GM23338 (cell line): Measurements from ENCODE around the gene VPS13A. TPM values are rescaled to one million over a fixed set of nuclear protein-coding genes. Genes with fewer than 3 reads are reported as not detected.

Experiments used
- ATAC-seq: fragments of 200-7000 bp; cut with Tn5 transposase; 3 replicates; pipeline ENCODE4 v1.9.1; 2020
- DNase-seq: peaks from one replicate; pipeline ENCODE4 v3.0.0-alpha.2; 2015; ENCODE audit warnings: low spot score
- H2AFZ ChIP-seq: fragments of 200-600 bp; sonication (generic); 2 replicates; pipeline ENCODE4 v1.8.0; 2016; ENCODE audit warnings: antibody characterized with exemption, mild to moderate bottlenecking, moderate library complexity
- H3F3A ChIP-seq: fragments of 200-600 bp; sonication (generic); replicated peaks from 2 replicates; pipeline ENCODE4 v1.8.0; 2017; ENCODE audit warnings: antibody characterized with exemption, mixed run types, low read depth
- H3K27ac ChIP-seq: fragments of 200-600 bp; sonication (generic); 2 replicates; pipeline ENCODE4 v1.6.1; 2016; ENCODE audit warnings: low read depth
- H3K27me3 ChIP-seq: fragments of 200-600 bp; sonication (generic); 2 replicates; pipeline ENCODE4 v1.8.0; 2016; ENCODE audit warnings: mild to moderate bottlenecking, mixed run types, moderate library complexity; ENCODE audit not compliant: insufficient read depth
- H3K36me3 ChIP-seq: fragments of 200-600 bp; sonication (generic); 2 replicates; pipeline ENCODE4 v1.8.0; 2016; ENCODE audit warnings: mild to moderate bottlenecking; ENCODE audit not compliant: insufficient read depth
- H3K4me1 ChIP-seq: fragments of 200-600 bp; sonication (generic); 2 replicates; pipeline ENCODE4 v1.8.0; 2016; ENCODE audit warnings: mild to moderate bottlenecking, moderate library complexity; ENCODE audit not compliant: insufficient read depth
- H3K4me2 ChIP-seq: fragments of 200-600 bp; sonication (generic); 2 replicates; pipeline ENCODE4 v1.7.1; 2017; ENCODE audit warnings: mixed run types
- H3K4me3 ChIP-seq: fragments of 200-600 bp; sonication (generic); 2 replicates; pipeline ENCODE4 v1.6.1; 2016; ENCODE audit warnings: mixed run types
- H3K79me2 ChIP-seq: fragments of 200-600 bp; sonication (generic); replicated peaks from 2 replicates; pipeline ENCODE4 v1.8.0; 2017; ENCODE audit warnings: mild to moderate bottlenecking; ENCODE audit not compliant: insufficient read depth
- H3K9me2 ChIP-seq: fragments of 200-600 bp; sonication (generic); 2 replicates; pipeline ENCODE4 v1.8.0; 2017; ENCODE audit not compliant: insufficient read depth
- H4K20me1 ChIP-seq: fragments of 200-600 bp; sonication (generic); replicated peaks from 2 replicates; pipeline ENCODE4 v1.8.0; 2017; ENCODE audit warnings: mild to moderate bottlenecking; ENCODE audit not compliant: insufficient read depth
- H3K27ac Mint-ChIP-seq: 2 replicates; pipeline ENCODE4 v1.8.0; 2020; ENCODE audit warnings: inconsistent platforms, mild to moderate bottlenecking, moderate library complexity, mixed read lengths
- H3K27me3 Mint-ChIP-seq: 3 replicates; pipeline ENCODE4 v1.8.0; 2022; ENCODE audit warnings: low read depth, mild to moderate bottlenecking, moderate library complexity, mixed read lengths, inconsistent platforms; ENCODE audit not compliant: insufficient read depth, poor library complexity
- H3K36me3 Mint-ChIP-seq: 3 replicates; pipeline ENCODE4 v1.8.0; 2021; ENCODE audit warnings: low read depth, mild to moderate bottlenecking, inconsistent platforms, moderate library complexity, mixed read lengths
- H3K4me1 Mint-ChIP-seq: 3 replicates; pipeline ENCODE4 v1.8.0; 2020; ENCODE audit warnings: mild to moderate bottlenecking, inconsistent platforms, mixed read lengths
- H3K4me3 Mint-ChIP-seq: 3 replicates; pipeline ENCODE4 v1.8.0; 2021; ENCODE audit warnings: moderate library complexity, mild to moderate bottlenecking, inconsistent platforms, mixed read lengths
- H3K9me3 Mint-ChIP-seq: 3 replicates; pipeline ENCODE4 v1.8.0; 2020; ENCODE audit warnings: moderate library complexity, mild to moderate bottlenecking, inconsistent platforms, mixed read lengths
- CREB1 ChIP-seq: fragments of 250-450 bp; sonication (Bioruptor Pico); IDR thresholded peaks from 2 replicates; pipeline ENCODE4 v1.5.0; 2020; ENCODE audit warnings: low read depth, mild to moderate bottlenecking, moderate library complexity
- CTCF ChIP-seq, 2 experiments: fragments of 200-600 bp in 1 of 2; sonication (generic) in 1 of 2; conservative IDR thresholded peaks; 2 replicates each; pipeline versions ENCODE4 v1.5.1 to v1.6.1; 2016 to 2017; ENCODE audit warnings: antibody characterized with exemption in 2 of 2, low read depth in 2 of 2, mild to moderate bottlenecking in 2 of 2, moderate library complexity in 1 of 2
- ETS1 ChIP-seq: IDR thresholded peaks from 2 replicates; pipeline ENCODE4 v1.6.1; 2016; ENCODE audit warnings: antibody characterized with exemption
- EZH2 ChIP-seq: fragments of 200-600 bp; sonication (generic); IDR thresholded peaks from one replicate; pipeline ENCODE4 v1.8.0; 2017; ENCODE audit warnings: antibody characterized with exemption, mild to moderate bottlenecking, low read depth; ENCODE audit not compliant: unreplicated experiment
- EZH2phosphoT487 ChIP-seq: fragments of 200-600 bp; sonication (generic); IDR thresholded peaks from one replicate; pipeline ENCODE4 v1.8.1; 2018; ENCODE audit warnings: antibody characterized with exemption; ENCODE audit not compliant: unreplicated experiment
- JUNB ChIP-seq: IDR thresholded peaks from one replicate; pipeline ENCODE4 v1.6.1; 2016; ENCODE audit warnings: antibody characterized with exemption; ENCODE audit not compliant: unreplicated experiment
- NANOG ChIP-seq: IDR thresholded peaks from 2 replicates; pipeline ENCODE4 v1.6.1; 2016; ENCODE audit warnings: antibody characterized with exemption, borderline replicate concordance
- POLR2AphosphoS5 ChIP-seq: IDR thresholded peaks from 2 replicates; pipeline ENCODE4 v1.6.1; 2016; ENCODE audit warnings: antibody characterized with exemption, low read depth
- ZNF114 ChIP-seq: fragments of 250-450 bp; sonication (Bioruptor Pico); IDR thresholded peaks from 2 replicates; pipeline ENCODE4 v1.5.0; 2020; ENCODE audit warnings: mild to moderate bottlenecking, moderate library complexity
- ZNF331 ChIP-seq: fragments of 250-450 bp; sonication (Bioruptor Pico); IDR thresholded peaks from 2 replicates; pipeline ENCODE4 v1.5.0; 2020; ENCODE audit warnings: low read depth, mild to moderate bottlenecking, moderate library complexity
- polyA plus RNA-seq: library from polyadenylated mRNA; unstranded; fragments of >200 nt; fragmentation: Nextera tagmentation; extraction: Ambion mirVana; gene quantifications from 2 replicates; pipeline ENCODE4 v1.2.1, GENCODE V29; 2016
- total RNA-seq: library from RNA; depleted of rRNA; stranded (reverse); fragments of >200 nt; shearing (Covaris generic); gene quantifications from 2 replicates; pipeline ENCODE4 v1.2.3, GENCODE V29; 2014
- TF ChIP-seq, protein P1 (sequence below): fragments of 250-450 bp; sonication (Bioruptor Pico); IDR thresholded peaks from 2 replicates; pipeline ENCODE4 v1.5.0; 2020; ENCODE audit warnings: mild to moderate bottlenecking, moderate library complexity
- TF ChIP-seq, protein P2 (sequence below): IDR thresholded peaks from one replicate; pipeline ENCODE4 v1.6.1; 2018; ENCODE audit warnings: antibody characterized with exemption; ENCODE audit not compliant: unreplicated experiment

VPS13A gene
- total and polyA plus RNA-seq, 2 experiments from 2014 or later = 45.9 to 68.1 TPM

DNA sequence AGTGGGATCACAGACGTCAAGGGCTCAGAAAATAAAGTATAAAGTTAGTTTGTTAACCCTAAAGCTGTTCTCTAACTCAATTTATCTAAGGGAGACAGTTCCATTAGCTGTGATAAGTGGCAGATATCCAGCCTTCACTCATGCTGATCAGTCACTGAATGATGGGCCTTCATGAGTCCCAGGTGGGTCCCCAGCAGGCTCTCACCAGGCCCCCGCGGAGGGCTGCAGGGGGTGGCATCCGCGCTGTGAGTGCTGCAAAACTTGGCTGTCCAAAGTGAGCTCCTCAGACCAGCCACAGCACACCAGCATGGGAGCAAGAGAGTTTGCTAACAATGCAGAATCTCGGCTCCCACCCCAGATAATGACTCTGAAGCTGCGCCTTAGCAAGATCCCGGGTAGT is 283.6 kb downstream of the VPS13A start (continued):
- TF ChIP-seq, protein P1, sequence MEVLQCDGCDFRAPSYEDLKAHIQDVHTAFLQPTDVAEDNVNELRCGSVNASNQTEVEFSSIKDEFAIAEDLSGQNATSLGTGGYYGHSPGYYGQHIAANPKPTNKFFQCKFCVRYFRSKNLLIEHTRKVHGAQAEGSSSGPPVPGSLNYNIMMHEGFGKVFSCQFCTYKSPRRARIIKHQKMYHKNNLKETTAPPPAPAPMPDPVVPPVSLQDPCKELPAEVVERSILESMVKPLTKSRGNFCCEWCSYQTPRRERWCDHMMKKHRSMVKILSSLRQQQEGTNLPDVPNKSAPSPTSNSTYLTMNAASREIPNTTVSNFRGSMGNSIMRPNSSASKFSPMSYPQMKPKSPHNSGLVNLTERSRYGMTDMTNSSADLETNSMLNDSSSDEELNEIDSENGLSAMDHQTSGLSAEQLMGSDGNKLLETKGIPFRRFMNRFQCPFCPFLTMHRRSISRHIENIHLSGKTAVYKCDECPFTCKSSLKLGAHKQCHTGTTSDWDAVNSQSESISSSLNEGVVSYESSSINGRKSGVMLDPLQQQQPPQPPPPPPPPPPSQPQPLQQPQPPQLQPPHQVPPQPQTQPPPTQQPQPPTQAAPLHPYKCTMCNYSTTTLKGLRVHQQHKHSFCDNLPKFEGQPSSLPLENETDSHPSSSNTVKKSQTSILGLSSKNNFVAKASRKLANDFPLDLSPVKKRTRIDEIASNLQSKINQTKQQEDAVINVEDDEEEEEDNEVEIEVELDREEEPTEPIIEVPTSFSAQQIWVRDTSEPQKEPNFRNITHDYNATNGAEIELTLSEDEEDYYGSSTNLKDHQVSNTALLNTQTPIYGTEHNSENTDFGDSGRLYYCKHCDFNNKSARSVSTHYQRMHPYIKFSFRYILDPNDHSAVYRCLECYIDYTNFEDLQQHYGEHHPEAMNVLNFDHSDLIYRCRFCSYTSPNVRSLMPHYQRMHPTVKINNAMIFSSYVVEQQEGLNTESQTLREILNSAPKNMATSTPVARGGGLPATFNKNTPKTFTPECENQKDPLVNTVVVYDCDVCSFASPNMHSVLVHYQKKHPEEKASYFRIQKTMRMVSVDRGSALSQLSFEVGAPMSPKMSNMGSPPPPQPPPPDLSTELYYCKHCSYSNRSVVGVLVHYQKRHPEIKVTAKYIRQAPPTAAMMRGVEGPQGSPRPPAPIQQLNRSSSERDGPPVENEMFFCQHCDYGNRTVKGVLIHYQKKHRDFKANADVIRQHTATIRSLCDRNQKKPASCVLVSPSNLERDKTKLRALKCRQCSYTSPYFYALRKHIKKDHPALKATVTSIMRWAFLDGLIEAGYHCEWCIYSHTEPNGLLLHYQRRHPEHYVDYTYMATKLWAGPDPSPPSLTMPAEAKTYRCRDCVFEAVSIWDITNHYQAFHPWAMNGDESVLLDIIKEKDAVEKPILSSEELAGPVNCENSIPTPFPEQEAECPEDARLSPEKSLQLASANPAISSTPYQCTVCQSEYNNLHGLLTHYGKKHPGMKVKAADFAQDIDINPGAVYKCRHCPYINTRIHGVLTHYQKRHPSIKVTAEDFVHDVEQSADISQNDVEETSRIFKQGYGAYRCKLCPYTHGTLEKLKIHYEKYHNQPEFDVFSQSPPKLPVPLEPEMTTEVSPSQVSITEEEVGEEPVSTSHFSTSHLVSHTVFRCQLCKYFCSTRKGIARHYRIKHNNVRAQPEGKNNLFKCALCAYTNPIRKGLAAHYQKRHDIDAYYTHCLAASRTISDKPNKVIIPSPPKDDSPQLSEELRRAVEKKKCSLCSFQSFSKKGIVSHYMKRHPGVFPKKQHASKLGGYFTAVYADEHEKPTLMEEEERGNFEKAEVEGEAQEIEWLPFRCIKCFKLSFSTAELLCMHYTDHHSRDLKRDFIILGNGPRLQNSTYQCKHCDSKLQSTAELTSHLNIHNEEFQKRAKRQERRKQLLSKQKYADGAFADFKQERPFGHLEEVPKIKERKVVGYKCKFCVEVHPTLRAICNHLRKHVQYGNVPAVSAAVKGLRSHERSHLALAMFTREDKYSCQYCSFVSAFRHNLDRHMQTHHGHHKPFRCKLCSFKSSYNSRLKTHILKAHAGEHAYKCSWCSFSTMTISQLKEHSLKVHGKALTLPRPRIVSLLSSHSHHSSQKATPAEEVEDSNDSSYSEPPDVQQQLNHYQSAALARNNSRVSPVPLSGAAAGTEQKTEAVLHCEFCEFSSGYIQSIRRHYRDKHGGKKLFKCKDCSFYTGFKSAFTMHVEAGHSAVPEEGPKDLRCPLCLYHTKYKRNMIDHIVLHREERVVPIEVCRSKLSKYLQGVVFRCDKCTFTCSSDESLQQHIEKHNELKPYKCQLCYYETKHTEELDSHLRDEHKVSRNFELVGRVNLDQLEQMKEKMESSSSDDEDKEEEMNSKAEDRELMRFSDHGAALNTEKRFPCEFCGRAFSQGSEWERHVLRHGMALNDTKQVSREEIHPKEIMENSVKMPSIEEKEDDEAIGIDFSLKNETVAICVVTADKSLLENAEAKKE (CRISPR knock-in tag) = no peak
- TF ChIP-seq EZH2phosphoT487 = no peak

- peak; percentile 21 for ATAC-seq
- H3K27me3 Mint-ChIP-seq = no peaks in the 10 kb centered on the region
- Histone ChIP-seq H4K20me1 (no peaks in the 10 kb centered on the region), H3K36me3 (no peaks in the 10 kb centered on the region), H3K79me2 (no peaks in the 10 kb centered on the region), H3K27me3 (no peaks in the 10 kb centered on the region), H3K27ac (no peak overlapping the region), H3K4me2 (no peak overlapping the region), H3K4me3 (no peak overlapping the region), H2AFZ (no peak overlapping the region), H3F3A (no peaks in the 10 kb centered on the region), H3K9me2 (0 out of 2 replicates have a peak, but pooled peaks cover 8% of the 10 kb centered on the region), H3K4me1 (0 out of 2 replicates have a peak, but pooled peaks cover 15% of the 10 kb centered on the region)
- H3K27ac Mint-ChIP-seq = no peak overlapping the region
- H3K4me1 Mint-ChIP-seq = peaks cover 38% of the 10 kb centered on the region
- peaks cover 4% of the 10 kb centered on the region; the same call in 2 of the 3 replicates for H3K9me3 Mint-ChIP-seq
- no peak overlapping the region for H3K4me3 Mint-ChIP-seq
- no peaks in the 10 kb centered on the region for H3K36me3 Mint-ChIP-seq
- DNase-seq = no peak
- TF ChIP-seq CREB1 (CRISPR knock-in tag) = no peak
- TF ChIP-seq, protein P2, sequence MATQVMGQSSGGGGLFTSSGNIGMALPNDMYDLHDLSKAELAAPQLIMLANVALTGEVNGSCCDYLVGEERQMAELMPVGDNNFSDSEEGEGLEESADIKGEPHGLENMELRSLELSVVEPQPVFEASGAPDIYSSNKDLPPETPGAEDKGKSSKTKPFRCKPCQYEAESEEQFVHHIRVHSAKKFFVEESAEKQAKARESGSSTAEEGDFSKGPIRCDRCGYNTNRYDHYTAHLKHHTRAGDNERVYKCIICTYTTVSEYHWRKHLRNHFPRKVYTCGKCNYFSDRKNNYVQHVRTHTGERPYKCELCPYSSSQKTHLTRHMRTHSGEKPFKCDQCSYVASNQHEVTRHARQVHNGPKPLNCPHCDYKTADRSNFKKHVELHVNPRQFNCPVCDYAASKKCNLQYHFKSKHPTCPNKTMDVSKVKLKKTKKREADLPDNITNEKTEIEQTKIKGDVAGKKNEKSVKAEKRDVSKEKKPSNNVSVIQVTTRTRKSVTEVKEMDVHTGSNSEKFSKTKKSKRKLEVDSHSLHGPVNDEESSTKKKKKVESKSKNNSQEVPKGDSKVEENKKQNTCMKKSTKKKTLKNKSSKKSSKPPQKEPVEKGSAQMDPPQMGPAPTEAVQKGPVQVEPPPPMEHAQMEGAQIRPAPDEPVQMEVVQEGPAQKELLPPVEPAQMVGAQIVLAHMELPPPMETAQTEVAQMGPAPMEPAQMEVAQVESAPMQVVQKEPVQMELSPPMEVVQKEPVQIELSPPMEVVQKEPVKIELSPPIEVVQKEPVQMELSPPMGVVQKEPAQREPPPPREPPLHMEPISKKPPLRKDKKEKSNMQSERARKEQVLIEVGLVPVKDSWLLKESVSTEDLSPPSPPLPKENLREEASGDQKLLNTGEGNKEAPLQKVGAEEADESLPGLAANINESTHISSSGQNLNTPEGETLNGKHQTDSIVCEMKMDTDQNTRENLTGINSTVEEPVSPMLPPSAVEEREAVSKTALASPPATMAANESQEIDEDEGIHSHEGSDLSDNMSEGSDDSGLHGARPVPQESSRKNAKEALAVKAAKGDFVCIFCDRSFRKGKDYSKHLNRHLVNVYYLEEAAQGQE = no peak
- no peak for TF ChIP-seq EZH2
- TF ChIP-seq EZH2phosphoT487 = no peak
- TF ChIP-seq POLR2AphosphoS5 = no peak
- TF ChIP-seq JUNB = no peak
- TF ChIP-seq ZNF331 (CRISPR knock-in tag) = no peak
- no peak for TF ChIP-seq CTCF (conservative IDR thresholded peaks at IDR 0.05; ENCODE audit: low read depth in 2 of 2)
- no peak for TF ChIP-seq ETS1
- TF ChIP-seq ZNF114 (CRISPR knock-in tag) = no peak
- TF ChIP-seq NANOG = no peak
Observed at GRCh38 chr9:77462066-77462465, 284.7 kb downstream of the VPS13A start.
